ENCODE measurements around the gene FOCAD.

- TF ChIP-seq MAX (IDR thresholded peaks at IDR 0.05) (no peak), CTCF (IDR thresholded peaks at IDR 0.05; ENCODE audit: control extremely low read depth in 1 of 3, insufficient read depth in 1 of 3, low read depth in 1 of 3, low read length in 3 of 3) (no peak), POLR2A (IDR thresholded peaks at IDR 0.05; ENCODE audit: control extremely low read depth in 1 of 2, low read depth in 2 of 2, low read length in 2 of 2) (no peak), CREB1 (IDR thresholded peaks at IDR 0.05) (no peak), SIN3A (conservative IDR thresholded peaks at IDR 0.05 in 1 of 2, IDR thresholded peaks at IDR 0.05 in 1 of 2; ENCODE audit: low read depth in 1 of 2, low read length in 2 of 2) (no peak), CHD2 (IDR thresholded peaks at IDR 0.05; ENCODE audit: low read length) (no peak), CEBPB (IDR thresholded peaks at IDR 0.05; ENCODE audit: low read depth, low read length) (no peak)
Observed at GRCh38 chr9:20670395-20670794, 13.7 kb upstream of the FOCAD start.

Data from H1 (cell line).